ENCODE results near the gene CASTOR2.
"Not testable (repeated sequence)": the region's sequence is repeated elsewhere in the genome, so short reads cannot be mapped to it uniquely, and the experiment has no call there.

CASTOR2 gene

GRCh38 chr7:75050501-75050900 is 86.0 kb downstream of the CASTOR2 start:
- no peak for DNase-seq (ENCODE audit: low read depth in 2 of 2)

- DNase-seq (ENCODE audit: low read depth in 2 of 2) = no peak
Observed at GRCh38 chr7:75054744-75055143, 90.2 kb downstream of the CASTOR2 start.

- no peak for DNase-seq (ENCODE audit: low read depth in 2 of 2)
Observed at GRCh38 chr7:75055155-75055554, 90.7 kb downstream of the CASTOR2 start.

- DNase-seq (ENCODE audit: low read depth in 2 of 2) = no peak
Observed at GRCh38 chr7:75055830-75056772, 91.6 kb downstream of the CASTOR2 start.

- DNase-seq (ENCODE audit: low read depth in 2 of 2) = no peak
Observed at GRCh38 chr7:75058406-75058805, 93.9 kb downstream of the CASTOR2 start.

GRCh38 chr7:75064291-75064690 is 99.8 kb downstream of the CASTOR2 start:
- no peak for DNase-seq (ENCODE audit: low read depth in 2 of 2)

- DNase-seq (ENCODE audit: low read depth in 2 of 2) = no peak
Observed at GRCh38 chr7:75064801-75065200, 100.3 kb downstream of the CASTOR2 start.

- no peak for DNase-seq (ENCODE audit: low read depth in 2 of 2)
Observed at GRCh38 chr7:75066521-75066920, 102.0 kb downstream of the CASTOR2 start.

GRCh38 chr7:75072981-75073283 is 108.4 kb downstream of the CASTOR2 start:
- DNase-seq (ENCODE audit: low read depth in 2 of 2) = no peak

GRCh38 chr7:75074262-75074641 is 109.7 kb downstream of the CASTOR2 start:
- DNase-seq (ENCODE audit: low read depth in 2 of 2) = not testable (repeated sequence)

Measured in stimulated activated CD8-positive, alpha-beta memory T cell treated with anti-CD3 and anti-CD28 coated beads, Interleukin-7, amount 100 ng/mL, for 4 hours (primary cell).